Bronchial smooth muscle cell (primary cell): ENCODE data around the gene BRINP3. TPM values are rescaled to one million over a fixed set of nuclear protein-coding genes. Genes with fewer than 3 reads are reported as not detected.

ENCODE experiments used
- total RNA-seq: library from RNA; depleted of rRNA; stranded (reverse); fragments of >200 nt; gene quantifications from 2 replicates; pipeline ENCODE4 v1.2.1, GENCODE V29; 2014

BRINP3 gene
- total RNA-seq: not detected in 2 replicates

GRCh38 chr1:190477762-190478148 is at the start of gene BRINP3:
TSS of gene BRINP3 (minus strand) at chr1:190477864.

